B cell (primary cell): ENCODE data around the gene GRAMD1C. TPM values are rescaled to one million over a fixed set of nuclear protein-coding genes. Genes with fewer than 3 reads are reported as not detected.
A peak's percentile ranks its signal among the peaks of the same experiment; 100 is the strongest.

Source experiments
- ATAC-seq: fragments of 200-7000 bp; cut with Tn5 transposase; one replicate; pipeline ENCODE4 v1.10.0; 2021; ENCODE audit warnings: low read depth, mild to moderate bottlenecking, moderate number of reproducible peaks, moderate library complexity
- CTCF ChIA-PET: fragments of 350-600 bp; sonication (Branson Sonifier 250); formaldehyde crosslinking; loops from one replicate; lab custom pipeline; 2021; ENCODE audit warnings: antibody characterized with exemption, inconsistent platforms; lab: Charles Lee
- POLR2A ChIA-PET: fragments of 350-600 bp; sonication (Branson Sonifier 250); formaldehyde crosslinking; loops from one replicate; lab custom pipeline; 2021; ENCODE audit warnings: antibody characterized with exemption; lab: Charles Lee
- DNase-seq: peaks from one replicate; pipeline ENCODE4 v3.0.0; 2013
- H2AFZ ChIP-seq: 2 replicates; pipeline ENCODE4 v1.6.1; 2012; ENCODE audit warnings: mild to moderate bottlenecking, low read depth, low read length; ENCODE audit not compliant: insufficient read depth, poor library complexity, severe bottlenecking
- H3K27ac ChIP-seq, 2 donors: 1 replicate in 1 of 2; 2 replicates in 1 of 2; pipeline ENCODE4 v1.5.1; 2012 to 2013; ENCODE audit warnings: low read length in 2 of 2, mild to moderate bottlenecking in 2 of 2, moderate library complexity in 1 of 2
- H3K27me3 ChIP-seq, 4 experiments: fragments of 200-600 bp in 1 of 4; sonication (generic) in 1 of 4; replicated peaks in 1 of 4; 1 replicate in 2 of 4; 2 replicates in 2 of 4; pipeline versions ENCODE4 v1.6.1 to v1.7.0; 2013 to 2016; ENCODE audit warnings: low read length in 3 of 4, mild to moderate bottlenecking in 2 of 4, mixed read lengths in 1 of 4, moderate library complexity in 1 of 4; ENCODE audit not compliant: insufficient read depth in 4 of 4, control insufficient read depth in 3 of 4; ENCODE audit errors: control extremely low read depth in 1 of 4
- H3K36me3 ChIP-seq, 2 experiments: replicated peaks in 1 of 2; 1 replicate in 1 of 2; 2 replicates in 1 of 2; pipeline versions ENCODE4 v1.6.1 to v1.7.1; 2013; ENCODE audit warnings: low read length in 1 of 2; ENCODE audit not compliant: insufficient read depth in 2 of 2, control insufficient read depth in 1 of 2; ENCODE audit errors: control extremely low read depth in 1 of 2, extremely low read depth in 1 of 2
- H3K4me1 ChIP-seq, 2 donors: fragments of 200-600 bp in 1 of 2; sonication (generic) in 1 of 2; 1 replicate in 1 of 2; 2 replicates in 1 of 2; pipeline versions ENCODE4 v1.5.1 to v1.6.1; 2013 to 2017; ENCODE audit warnings: low read length in 2 of 2; ENCODE audit not compliant: control insufficient read depth in 2 of 2, insufficient read depth in 2 of 2
- H3K4me2 ChIP-seq: replicated peaks from 2 replicates; pipeline ENCODE3; 2012; ENCODE audit warnings: mild to moderate bottlenecking, low read depth, low read length; ENCODE audit not compliant: poor library complexity, severe bottlenecking
- H3K4me3 ChIP-seq, 5 experiments: fragments of 200-600 bp in 1 of 5; sonication (generic) in 1 of 5; 1 replicate in 3 of 5; 2 replicates in 2 of 5; pipeline versions ENCODE4 v1.5.1 to v1.7.0; 2011 to 2016; ENCODE audit warnings: low read length in 4 of 5, mild to moderate bottlenecking in 4 of 5, low read depth in 2 of 5, control low read depth in 1 of 5, moderate library complexity in 1 of 5; ENCODE audit not compliant: insufficient read depth in 1 of 5; ENCODE audit errors: control extremely low read depth in 1 of 5, extremely low read depth in 1 of 5
- H3K79me2 ChIP-seq: fragments of 200-600 bp; sonication (generic); one replicate; pipeline ENCODE4 v1.6.0; 2016; ENCODE audit warnings: low read length; ENCODE audit not compliant: control insufficient read depth, insufficient read depth
- H3K9ac ChIP-seq: fragments of 200-600 bp; sonication (generic); 2 replicates; pipeline ENCODE4 v1.6.1; 2017; ENCODE audit warnings: mild to moderate bottlenecking, low read length, moderate library complexity
- H3K9me3 ChIP-seq, 3 donors: one replicate each; pipeline versions ENCODE4 v1.6.1 to v1.7.1; 2013; ENCODE audit warnings: low read length in 2 of 3; ENCODE audit not compliant: control insufficient read depth in 2 of 3, insufficient read depth in 1 of 3; ENCODE audit errors: control extremely low read depth in 1 of 3
- H4K20me1 ChIP-seq: 2 replicates; pipeline ENCODE4 v1.6.0; 2012; ENCODE audit warnings: mild to moderate bottlenecking, low read length; ENCODE audit not compliant: insufficient read depth, control insufficient read depth, poor library complexity, severe bottlenecking
- H3K27ac Mint-ChIP-seq: one replicate; pipeline ENCODE4 v1.8.0; 2021; ENCODE audit warnings: mixed read lengths
- H3K27me3 Mint-ChIP-seq: one replicate; pipeline ENCODE4 v1.8.0; 2021; ENCODE audit warnings: mixed read lengths
- H3K4me1 Mint-ChIP-seq: one replicate; pipeline ENCODE4 v1.8.0; 2021; ENCODE audit warnings: mixed read lengths
- H3K4me3 Mint-ChIP-seq: one replicate; pipeline ENCODE4 v1.8.0; 2021; ENCODE audit warnings: mixed read lengths
- H3K9me3 Mint-ChIP-seq: one replicate; pipeline ENCODE4 v1.8.0; 2022; ENCODE audit warnings: mixed read lengths; ENCODE audit not compliant: insufficient read depth
- EZH2 ChIP-seq: IDR thresholded peaks from 2 replicates; pipeline ENCODE4 v1.6.1; 2012; ENCODE audit warnings: borderline replicate concordance, low read depth, mild to moderate bottlenecking, moderate library complexity, low read length; ENCODE audit not compliant: insufficient read depth, poor library complexity, severe bottlenecking
- WGBS: methylation state at CpG from one replicate; pipeline ENCODE4 v1.1.5; 2013; ENCODE audit warnings: missing lambda C conversion rate; ENCODE audit not compliant: insufficient coverage; 5-methylcytosine and 5-hydroxymethylcytosine counted together
- intact Hi-C: fragments of 100-400 bp; cut with micrococcal nuclease; formaldehyde crosslinking; loops from one replicate; pipeline ENCODE4 v1.10.0; 2022
- polyA plus RNA-seq: library from polyadenylated mRNA; depleted of rRNA; stranded (reverse); fragments of >200 nt; gene quantifications from 2 replicates; pipeline ENCODE4 v1.2.3, GENCODE V29; 2012
- total RNA-seq, 2 donors: library from RNA; stranded (reverse); fragments of 120-200 nt in 1 of 2; gene quantifications; 1 replicate in 1 of 2; 2 replicates in 1 of 2; pipeline versions ENCODE4 v1.2.3 to v1.2.4, GENCODE V29; 2013 to 2022
- TF ChIP-seq, protein P1 (sequence below): fragments of 200-600 bp; IDR thresholded peaks from one replicate; pipeline ENCODE4 v1.8.0; 2022; ENCODE audit warnings: antibody characterized with exemption, mild to moderate bottlenecking

GRAMD1C gene
- total and polyA plus RNA-seq, 2 donors (not counting 1 experiment from before 2014, with no cell fraction given) = 8.5 to 47.1 TPM

GRCh38 chr3:113829576-113830354, 8.8 kb upstream of the GRAMD1C start:
- 80% methylated on average over 6 of the region's 10 CpGs for WGBS
- Mint-ChIP-seq H3K27me3 (no peaks in the 10 kb centered on the region), H3K27ac (peak overlapping the region; percentile 97), H3K4me3 (peak overlapping the region; percentile 80), H3K9me3 (no peaks in the 10 kb centered on the region), H3K4me1 (peaks cover 68% of the 10 kb centered on the region)
- Histone ChIP-seq H3K4me2 (peak overlapping the region; percentile 52), H3K9ac (peak overlapping the region; percentile 22), H3K4me3 (peak overlapping the region in 1 of 5 experiments; percentile 13), H2AFZ (peak overlapping the region; percentile 46), H3K9me3 (peaks cover 0 to 18% (median 9%) of the 10 kb centered on the region in 3 donors), H3K27me3 (no peaks in the 10 kb centered on the region), H3K79me2 (no peaks in the 10 kb centered on the region), H3K36me3 (no peaks in the 10 kb centered on the region), H3K4me1 (peaks cover 58% of the 10 kb centered on the region in 2 donors), H3K27ac (peak overlapping the region; percentile 71 to 74), H4K20me1 (no peaks in the 10 kb centered on the region)
- peak; percentile 41 for DNase-seq
- intact Hi-C loops = loop anchor here (1.0 to 10.0 kb wide), 7 partner anchors 9 to 1315 kb away; partner anchors contain the start of genes ATP6V1A, GRAMD1C, NAA50 and TIGIT
- peak; percentile 52 for ATAC-seq
- ChIA-PET POLR2A (interaction anchor here (0.6 to 1.6 kb wide), 6 partner anchors 9 to 384 kb away, joined by 4 to 24 read pairs (median 5); partner anchors contain the start of genes ATP6V1A, GRAMD1C and NAA50), CTCF (interaction anchor here (0.5 to 3.0 kb wide), 6 partner anchors 12 to 491 kb away, joined by 3 to 11 read pairs (median 3); partner anchors contain the start of genes ATP6V1A and NAA50)
- TF ChIP-seq EZH2 = no peak
- TF ChIP-seq, protein P1, sequence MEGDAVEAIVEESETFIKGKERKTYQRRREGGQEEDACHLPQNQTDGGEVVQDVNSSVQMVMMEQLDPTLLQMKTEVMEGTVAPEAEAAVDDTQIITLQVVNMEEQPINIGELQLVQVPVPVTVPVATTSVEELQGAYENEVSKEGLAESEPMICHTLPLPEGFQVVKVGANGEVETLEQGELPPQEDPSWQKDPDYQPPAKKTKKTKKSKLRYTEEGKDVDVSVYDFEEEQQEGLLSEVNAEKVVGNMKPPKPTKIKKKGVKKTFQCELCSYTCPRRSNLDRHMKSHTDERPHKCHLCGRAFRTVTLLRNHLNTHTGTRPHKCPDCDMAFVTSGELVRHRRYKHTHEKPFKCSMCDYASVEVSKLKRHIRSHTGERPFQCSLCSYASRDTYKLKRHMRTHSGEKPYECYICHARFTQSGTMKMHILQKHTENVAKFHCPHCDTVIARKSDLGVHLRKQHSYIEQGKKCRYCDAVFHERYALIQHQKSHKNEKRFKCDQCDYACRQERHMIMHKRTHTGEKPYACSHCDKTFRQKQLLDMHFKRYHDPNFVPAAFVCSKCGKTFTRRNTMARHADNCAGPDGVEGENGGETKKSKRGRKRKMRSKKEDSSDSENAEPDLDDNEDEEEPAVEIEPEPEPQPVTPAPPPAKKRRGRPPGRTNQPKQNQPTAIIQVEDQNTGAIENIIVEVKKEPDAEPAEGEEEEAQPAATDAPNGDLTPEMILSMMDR = no peak

- WGBS = no CpG with 5 or more reads among the region's 1 CpG
- POLR2A ChIA-PET = interaction anchor here (0.6 to 1.4 kb wide), 3 partner anchors 8 to 85 kb away, joined by 3 to 5 read pairs (median 3); partner anchors contain the start of genes GRAMD1C and NAA50
- Mint-ChIP-seq H3K27me3 (no peaks in the 10 kb centered on the region), H3K4me1 (peaks cover 61% of the 10 kb centered on the region), H3K9me3 (no peaks in the 10 kb centered on the region), H3K27ac (peak overlapping the region; percentile 97), H3K4me3 (peak overlapping the region; percentile 80)
- peak overlapping the region in 1 of 5 experiments; percentile 13 for H3K4me3 ChIP-seq
- CTCF ChIA-PET = interaction anchor here (3.0 kb wide), 1 partner anchor 13 kb away, joined by 11 read pairs; no protein-coding TSS in a partner anchor
- no peaks in the 10 kb centered on the region for H3K79me2 ChIP-seq
- H2AFZ ChIP-seq = no peak overlapping the region
- H3K27ac ChIP-seq = peak overlapping the region; percentile 71 to 74
- DNase-seq = no peak
- H3K36me3 ChIP-seq = no peaks in the 10 kb centered on the region
- intact Hi-C loops = loop anchor here (2.0 to 10.0 kb wide), 5 partner anchors 28 to 1314 kb away; partner anchors contain the start of genes ATP6V1A, NAA50, TIGIT and ZBTB20
- no peaks in the 10 kb centered on the region for H3K27me3 ChIP-seq
- no peak overlapping the region for H3K9ac ChIP-seq
- peaks cover 49 to 50% of the 10 kb centered on the region in 2 donors for H3K4me1 ChIP-seq
- H3K9me3 ChIP-seq = peaks cover 0 to 18% (median 9%) of the 10 kb centered on the region in 3 donors
- ATAC-seq = no peak
- no peaks in the 10 kb centered on the region for H4K20me1 ChIP-seq
- peak overlapping the region; percentile 52 for H3K4me2 ChIP-seq
- no peak for TF ChIP-seq EZH2
- TF ChIP-seq, protein P1 = no peak
Measured at GRCh38 chr3:113831103-113831355, 7.6 kb upstream of the GRAMD1C start.
